ENCODE results near the gene ATG16L2.
"Not testable (repeated sequence)": the region's sequence is repeated elsewhere in the genome, so short reads cannot be mapped to it uniquely, and the experiment has no call there.

ATG16L2 gene

DNA sequence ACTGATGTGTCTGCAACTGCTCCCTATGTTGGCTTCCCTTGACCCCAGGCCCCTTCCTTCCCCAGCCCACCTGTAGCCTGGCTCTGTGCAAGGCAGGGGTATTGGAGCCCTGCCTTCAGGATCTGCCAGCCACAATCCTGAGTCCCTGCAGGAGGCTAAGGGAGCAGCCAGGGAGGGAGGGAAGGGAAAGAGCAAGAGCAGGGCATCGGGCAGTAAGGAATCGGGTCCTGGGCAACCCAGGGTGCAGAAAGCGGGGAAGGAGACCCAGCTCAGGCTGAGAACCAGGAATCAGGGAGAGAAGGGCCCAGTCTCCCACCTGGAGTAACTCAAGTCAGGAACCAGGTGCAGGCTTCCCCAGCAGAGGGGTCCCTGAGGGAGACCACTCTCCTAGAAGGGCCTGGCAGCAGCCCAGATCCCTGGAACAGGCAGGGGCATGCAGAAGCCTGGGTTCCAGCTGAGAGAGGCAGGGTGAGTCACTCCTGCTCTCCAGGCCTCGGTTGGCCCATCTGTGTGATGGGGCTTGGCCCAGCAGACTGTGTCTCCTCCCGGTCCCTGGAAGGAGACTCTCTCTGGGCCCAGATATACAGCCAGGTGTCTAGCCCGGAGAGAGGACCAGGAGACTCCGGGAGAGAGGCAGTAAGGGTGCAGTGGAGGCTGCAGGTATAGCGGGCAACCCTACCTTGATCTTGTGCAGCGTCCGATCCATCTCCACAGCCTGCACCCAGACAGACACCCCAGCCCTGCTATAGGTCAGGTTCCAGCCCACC lies 33.7 kb upstream of the ATG16L2 start:
- DNase-seq, result peak; percentile 73

DNA sequence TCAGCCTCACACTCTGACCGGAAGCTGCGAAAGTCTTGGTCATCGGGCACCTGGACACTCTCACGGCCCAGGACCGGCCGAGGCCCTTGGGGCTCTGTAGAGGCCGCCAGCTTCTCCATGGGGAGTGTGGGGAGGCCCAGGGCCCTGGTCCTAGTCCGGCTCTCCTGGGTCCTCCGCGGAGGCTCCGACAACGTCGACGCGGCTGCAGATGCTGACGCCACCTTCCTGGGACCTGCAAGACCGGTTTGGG lies 33.2 kb upstream of the ATG16L2 start:
- DNase-seq, result no peak

DNA sequence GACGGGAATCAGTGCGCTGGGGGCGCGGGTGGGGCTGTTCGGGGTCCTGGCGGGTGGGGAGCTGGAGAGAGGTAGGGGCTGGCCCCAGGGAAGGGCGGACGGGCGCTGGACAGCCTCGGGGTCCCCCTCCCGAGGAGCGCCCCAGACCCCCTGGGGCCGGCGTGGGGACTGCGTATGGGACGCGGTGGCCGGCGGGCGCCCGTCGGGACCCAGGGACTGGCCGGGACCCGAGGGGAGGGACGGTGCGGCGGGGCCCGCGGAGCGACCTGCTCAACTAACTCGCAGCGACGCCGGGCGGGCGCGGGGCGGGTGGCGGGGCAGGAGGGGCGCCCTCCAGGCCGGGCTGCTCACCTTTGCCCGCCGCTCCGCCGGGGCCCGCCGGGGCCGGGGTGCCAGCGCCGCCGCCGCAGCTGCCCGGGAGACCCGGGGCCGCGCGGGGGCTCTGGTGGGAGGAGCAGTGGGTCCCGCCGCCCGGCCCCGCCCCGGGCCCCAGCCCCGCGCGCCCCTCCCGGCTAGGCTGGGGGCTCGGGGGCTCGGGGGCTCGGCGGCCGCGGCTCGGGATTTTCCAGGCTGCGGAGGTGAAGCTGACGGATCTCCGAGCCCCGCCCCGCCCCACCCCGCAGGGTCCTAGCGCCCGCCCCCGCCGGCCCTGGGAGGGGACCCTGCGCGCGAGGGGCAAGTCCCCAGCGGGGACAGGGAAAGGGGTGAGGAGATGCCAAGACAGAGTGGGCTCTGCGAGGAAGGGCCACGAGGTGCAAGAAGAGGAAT lies 32.7 kb upstream of the ATG16L2 start:
- DNase-seq, result peak; percentile 97

DNA sequence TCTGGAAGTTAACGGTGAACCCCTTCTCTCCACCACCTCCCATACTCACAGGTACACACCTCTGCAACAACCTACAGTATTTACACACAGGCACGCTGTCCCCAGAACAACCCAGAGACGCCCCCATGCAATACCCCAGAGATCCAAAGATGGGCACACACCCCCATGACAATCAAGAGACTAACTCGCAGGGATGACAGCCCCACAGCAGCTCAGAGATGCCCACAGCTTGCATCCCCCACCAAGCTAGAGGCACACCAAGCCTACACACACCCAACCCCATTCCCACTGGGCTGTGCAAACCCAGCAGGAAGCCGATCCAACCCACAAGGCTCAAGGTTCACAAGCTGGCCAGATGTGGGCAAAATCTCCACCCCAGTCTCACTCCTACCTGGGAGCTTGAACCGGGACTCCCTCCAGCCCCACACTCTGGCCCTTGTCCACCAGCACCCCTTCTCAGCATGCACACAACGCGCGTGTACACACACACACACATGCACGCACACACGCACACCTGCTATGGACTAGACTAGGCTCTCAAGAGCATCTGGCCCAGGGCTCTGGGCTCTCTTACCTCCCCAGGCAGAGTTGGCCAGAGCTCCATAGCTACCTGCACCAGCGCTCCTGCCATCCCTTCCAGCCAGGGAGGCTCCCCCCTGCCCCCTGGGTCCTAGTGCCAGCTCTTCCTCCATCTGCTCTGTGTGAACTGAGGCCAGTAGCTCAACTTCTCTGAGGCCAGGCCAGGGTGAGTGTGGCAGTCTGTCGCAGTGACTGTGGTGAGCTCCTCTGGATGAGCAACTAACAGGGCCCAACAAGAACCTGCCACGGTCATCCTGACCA lies 31.9 kb upstream of the ATG16L2 start:
- DNase-seq, result peak; percentile 88

DNA sequence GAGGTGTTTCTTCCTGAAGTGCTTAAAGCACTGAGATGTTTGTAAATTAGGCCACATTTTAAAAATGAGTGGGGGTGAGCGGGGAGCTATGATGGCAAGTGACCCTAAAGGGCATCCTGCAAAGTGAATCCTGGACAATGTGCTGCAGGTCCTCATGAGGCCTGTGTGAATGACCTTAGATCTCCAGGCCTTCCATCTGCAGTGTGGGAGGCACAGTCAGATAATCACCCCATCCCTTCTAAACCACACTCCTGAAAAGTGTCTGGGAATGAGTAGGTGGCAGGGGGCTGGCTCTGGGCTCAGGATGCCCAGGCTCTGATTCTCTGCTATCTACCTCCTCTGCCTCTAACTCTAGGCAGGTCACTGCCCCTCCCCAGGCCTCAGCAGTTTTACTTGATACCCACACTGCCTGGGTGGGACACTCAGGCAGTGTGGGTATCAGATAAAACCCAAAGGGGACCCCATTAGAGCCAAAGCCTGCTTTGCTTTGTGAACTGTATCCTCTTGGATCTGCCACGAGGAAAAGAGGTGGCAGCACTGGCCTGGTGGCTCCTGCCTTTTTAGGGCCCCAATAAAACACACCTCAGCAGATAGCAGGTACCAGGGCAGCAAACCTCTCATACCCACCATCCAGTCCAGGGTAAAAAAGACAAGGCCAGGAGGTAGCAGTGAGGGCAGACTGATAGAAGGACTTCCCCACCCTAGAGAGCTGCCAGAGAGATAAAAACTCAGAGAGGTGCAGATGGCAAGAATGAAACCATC lies 30.9 kb upstream of the ATG16L2 start:
- peak; percentile 16 for DNase-seq

DNA sequence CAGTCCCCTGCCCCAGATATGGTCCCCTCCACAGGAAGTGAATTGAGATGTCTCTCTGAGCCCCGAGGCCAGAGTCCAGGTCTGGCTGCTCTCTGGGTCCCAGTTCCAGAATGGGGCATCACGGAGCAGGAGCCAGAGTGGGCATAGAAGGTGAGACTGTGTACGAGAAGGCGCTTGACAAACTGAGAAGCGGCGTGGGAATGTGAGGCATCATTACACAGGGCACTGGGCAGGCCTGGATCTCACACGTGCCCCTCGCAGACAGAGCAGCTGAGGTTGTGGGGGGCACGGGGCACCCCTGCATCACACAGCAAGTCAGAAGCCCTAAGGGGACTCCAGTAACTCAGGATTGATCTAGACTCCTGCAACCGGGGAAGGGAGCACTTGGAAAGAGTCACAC lies 29.5 kb upstream of the ATG16L2 start:
- DNase-seq, result peak; percentile 23

DNA sequence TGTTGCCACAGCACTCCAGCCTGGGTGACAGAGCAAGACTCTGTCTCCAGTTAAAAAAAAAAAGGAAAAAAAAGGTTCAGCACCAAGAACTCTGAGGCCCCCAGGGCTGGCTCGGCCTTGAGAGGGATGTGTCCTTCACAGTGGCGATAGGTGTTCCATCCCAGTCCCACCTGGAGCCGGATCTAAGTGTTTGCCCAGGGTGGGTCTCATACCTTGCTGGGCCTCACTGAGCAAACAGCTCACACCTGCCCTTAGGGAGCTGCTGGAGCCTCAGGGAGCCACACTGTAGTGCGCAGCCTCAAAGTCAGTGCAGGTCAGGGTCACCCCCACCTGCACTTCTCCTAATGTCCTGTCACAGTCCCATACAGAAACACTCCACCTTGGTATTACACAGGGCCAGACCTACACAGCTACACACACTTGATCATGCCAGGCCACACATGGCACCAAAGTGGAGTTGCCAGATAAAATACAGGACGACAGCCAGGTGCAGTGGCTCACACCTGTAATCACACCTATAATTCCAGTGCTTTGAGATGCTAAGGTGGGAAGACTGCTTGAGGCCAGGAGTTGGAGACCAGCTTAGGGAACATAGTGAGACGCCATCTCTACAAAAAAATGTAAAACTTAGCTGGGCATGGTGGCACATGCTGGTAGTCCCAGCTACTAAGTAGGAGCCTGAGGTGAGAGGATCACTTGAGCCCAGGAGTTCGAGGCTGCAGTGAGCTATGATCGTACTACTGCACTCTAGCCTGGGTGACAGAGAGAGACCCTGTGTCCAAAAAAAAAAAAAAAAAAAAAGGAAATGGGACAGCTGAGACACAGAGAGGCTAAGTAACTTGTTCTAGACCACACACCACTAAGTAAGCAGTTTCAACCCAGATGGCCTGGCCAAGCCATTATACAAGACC lies 27.7 kb upstream of the ATG16L2 start:
- DNase-seq, result no peak

DNA sequence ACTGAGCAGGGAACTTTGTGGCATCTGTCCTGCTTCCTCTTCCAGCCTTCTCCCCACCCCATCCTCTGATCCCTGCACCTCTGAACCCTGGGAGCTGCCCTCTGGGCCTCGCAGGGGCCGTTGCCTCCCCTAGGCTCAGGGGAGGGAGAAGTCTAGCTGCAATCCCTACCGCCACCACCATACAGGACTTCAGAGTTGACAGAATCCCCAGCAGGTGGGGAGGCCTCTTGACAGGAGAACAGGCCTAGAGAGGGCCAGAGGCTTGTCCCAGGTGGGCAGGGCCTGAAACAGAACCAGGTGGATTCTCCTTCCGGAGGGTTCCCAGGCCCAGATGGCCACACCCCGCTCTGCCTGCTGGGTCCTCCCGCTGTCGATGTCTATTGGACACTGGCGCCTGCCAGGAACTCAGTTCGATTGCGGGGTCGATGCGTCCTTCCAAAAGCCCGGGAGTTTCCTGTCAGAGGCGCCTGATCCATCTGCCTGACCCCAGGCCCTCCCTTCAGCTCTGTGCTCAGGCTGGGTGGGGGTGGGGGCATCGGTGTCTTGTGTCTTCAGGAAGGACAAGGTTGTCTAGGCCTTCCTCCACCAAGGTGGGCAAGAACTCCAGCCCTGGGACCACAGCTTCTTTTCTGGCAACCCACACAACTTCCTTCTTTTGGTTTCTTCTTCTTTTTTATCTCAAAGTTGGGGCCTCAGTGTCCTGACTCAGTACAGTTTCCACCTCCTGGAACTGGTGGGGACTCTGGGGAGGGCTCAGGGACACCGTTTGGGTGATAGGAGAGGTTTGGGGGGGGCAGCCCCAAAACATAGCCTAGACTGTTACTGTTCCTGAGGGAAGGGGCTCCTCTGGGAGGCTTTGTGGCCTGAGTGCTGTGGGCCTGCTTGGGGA lies 26.8 kb upstream of the ATG16L2 start:
- peak; percentile 86 for DNase-seq

DNA sequence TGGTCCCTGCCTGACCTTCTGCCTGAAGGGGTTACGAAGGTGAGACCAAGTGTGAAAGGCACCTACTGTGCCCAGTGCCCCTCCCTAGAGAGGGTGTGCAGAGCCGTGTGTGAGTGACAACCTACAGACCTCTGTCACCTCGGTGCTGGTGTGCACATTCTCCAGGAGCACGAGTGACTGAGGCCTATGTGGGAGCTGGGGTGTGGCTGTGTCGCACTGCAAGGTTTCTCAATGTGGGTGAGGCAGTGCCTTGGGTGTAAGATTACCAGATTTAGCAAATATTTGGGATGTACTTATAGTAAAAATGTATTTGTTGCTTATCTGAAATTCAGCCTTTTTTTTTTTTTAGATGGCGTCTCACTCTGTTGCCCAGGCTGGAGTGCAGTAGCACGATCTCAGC lies 26.0 kb upstream of the ATG16L2 start:
- DNase-seq, result peak; percentile 5

DNA sequence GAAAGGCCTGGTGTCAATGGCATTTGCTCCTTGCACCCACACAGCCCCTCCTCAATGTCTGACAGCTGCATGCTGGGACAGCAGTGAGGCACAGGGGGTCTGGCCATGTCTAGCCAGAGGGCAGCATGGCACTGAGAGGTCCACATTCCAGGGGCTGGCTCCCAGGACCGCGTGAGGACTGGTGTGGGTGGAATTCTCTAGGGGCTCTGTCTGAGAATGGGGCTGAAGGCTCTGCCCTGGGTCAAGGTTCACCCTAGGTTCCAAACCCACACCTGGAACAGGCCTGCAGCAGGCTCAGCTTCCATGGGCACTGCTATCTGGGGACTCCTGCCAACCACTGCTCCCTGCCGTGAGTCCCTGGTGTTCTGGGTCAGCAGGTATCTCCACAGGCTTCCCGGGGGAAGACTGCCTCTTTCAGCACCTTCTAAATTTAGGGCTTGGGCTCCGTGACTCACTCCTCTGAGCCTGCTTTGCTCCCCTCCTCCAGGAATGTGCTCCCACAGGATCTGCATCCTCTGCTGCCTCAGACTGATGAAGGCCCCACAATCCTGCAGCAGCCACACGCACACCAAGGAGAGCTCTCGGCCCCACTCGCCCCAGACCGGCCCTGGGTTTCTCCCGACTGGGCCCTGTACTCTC lies 24.6 kb upstream of the ATG16L2 start:
- no peak for DNase-seq

DNA sequence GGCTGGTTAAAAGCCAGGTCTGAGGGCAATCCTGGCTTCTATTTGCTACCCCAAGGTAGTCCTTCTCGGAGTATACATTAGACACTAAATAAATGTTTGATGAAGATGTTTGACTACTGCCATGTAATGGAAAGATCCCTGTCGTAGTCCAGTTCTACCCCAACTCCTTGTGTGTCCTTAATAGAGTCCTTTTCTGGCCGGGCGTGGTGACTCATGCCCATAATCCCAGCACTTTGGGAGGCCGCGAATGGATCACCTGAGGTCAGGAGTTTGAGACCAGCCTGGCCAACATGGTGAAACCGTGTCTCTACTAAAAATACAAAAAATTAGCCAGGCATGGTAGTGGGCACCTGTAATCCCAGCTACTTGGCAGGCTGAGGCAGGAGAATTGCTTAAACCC lies 23.0 kb upstream of the ATG16L2 start:
- not testable (repeated sequence) for DNase-seq

DNA sequence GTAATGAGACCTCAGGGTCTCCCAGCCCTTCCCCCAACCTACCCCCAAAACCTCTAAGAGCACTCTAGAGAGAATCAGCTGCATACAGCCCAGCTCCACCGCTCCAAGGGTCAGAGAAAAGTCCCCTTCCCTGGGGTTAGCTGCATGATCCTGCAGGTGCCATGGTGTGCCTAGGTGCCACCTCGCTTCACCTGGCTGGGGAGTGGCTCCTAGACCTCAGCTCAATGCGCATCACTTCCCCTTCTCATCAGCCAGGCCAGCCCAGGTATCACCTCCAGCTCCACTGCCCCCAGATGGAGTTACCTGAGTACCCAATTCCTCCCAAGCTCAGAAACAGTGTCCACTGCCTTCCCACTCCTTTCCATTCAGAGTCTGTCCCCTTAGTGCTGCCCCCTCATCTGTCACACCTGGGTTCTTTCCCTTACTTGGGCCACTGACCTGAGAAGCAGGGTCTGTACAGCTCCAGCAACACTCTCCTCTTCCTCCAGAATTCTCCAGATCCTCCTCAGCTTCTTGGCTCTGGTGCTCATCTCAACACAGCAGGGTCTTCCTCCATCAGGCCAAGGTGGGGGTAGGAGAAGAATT lies 21.7 kb upstream of the ATG16L2 start:
- no peak for DNase-seq

DNA sequence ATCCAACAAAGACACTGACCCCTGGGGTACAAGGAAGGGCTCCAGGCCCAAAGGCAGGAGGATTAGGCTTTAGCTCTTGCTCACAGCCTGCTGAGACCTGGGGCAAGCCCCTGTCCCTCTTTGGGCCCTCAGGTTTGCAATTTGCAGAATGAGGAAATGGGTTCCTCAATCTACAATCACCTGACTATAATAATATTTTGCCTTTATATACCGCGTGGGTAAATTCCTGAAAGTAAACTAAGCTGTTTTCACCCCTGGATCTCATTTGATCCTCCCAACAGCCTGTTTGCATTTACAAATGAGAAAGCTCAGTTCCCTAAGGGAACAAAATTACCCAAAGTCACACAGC lies 21.2 kb upstream of the ATG16L2 start:
- DNase-seq, result no peak

DNA sequence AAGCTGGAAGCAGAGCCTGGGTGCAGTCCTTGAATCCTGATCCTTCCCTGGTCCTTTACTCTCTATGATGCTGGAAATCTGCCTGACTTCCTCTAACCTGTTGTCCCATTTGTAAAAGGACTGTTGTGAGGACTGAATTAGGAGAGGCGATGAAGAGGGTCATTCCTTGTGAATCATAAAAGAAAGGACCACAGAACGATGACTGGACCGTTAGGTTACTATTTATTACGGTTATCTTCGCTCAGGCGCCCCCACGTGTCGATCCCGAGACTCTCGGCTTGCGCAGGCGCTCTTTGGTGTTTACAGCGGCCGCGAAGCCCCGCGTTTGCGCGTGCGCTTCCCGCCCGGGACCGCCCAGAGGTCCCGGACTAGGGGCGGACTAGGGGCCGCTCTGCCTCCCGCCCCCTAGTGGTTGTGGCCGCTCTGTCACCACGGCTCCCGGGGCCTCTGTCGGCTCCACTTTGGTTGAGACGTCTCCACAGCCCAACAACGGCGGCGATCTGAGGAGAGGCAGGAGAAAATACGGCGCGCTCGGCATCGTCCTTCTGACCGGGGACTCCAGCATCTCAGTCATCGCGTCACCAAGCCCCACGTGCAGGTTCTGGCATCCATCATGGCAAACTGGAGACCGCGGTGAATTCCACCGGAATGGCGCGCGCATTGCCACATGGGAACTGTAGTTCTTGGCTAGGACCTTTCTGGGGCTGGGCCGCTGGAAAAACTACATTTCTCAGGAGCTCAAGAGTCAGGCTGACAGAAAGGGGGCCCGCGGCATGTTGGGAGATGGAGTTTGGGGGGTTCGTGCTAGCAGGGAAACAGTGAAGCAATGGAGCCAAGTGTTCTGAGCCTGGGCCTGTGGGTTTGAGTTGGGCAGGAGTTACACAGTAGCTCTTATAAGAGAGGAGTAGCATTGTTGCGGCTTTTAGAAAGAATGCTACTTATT lies 20.5 kb upstream of the ATG16L2 start, which contains the start of gene STARD10:
Gene STARD10, minus strand, starts transcription at position 623 of the 943 bp plus-strand sequence. CDS start 12,866 bp downstream, outside the sequence.
- DNase-seq, result peak; percentile 98

DNA sequence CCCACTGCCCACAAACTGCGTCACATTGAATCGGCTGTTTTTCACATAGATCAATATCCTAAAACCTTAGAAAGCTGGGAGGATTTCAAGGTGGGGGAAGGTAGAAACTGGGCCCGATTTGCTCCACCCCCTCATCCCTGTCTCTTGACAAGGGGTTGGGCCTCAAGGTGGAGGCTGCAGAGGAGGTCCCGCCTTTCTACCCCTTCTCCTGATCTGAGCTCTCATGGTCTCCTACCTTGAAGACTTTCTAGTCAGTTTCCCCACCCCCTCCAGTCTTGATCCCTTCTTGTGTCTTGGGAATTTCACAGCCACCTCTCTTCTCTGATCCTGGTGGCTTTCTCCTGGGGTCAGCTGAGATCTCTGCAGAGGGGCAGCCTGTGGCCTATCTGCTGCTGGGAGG lies 15.8 kb upstream of the ATG16L2 start:
- DNase-seq, result no peak

DNA sequence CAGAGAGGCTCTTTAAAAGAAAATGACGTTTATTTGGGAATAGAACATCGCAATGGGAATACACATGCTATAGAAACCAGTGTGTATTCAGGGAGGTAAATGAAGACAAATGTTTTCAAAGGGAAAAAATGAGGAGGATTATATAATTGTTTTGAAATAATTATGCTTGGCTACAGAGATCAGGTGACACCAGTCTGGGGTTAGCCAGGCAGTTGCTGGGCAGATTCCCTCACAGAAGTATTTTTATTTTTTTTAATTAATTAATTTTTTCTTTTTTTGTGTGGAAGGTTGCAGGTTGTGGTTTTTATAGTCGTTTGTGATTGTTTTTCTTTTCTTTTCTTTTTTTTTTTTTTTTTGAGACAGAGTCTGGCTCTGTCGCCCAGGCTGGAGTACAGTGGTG lies 14.8 kb upstream of the ATG16L2 start:
- DNase-seq, result no peak

DNA sequence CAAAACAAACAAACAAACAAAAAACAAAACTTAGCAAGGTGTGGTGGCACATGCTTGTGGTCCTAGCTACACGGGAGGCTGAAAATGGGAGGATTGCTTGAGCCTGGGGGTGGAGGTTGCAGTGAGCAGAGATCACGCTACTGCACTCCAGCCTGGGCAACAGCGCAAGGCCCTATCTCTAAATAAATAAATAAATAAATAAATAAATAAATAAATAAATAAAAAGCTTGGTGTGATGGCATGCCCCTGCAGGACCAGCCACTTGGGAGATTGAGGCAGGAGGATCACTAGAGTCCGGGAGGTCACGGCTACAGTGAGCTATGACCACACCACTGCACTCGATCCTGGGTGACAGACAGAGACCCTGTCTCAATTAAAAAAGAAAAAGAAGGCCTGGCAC lies 11.4 kb upstream of the ATG16L2 start:
- no peak for DNase-seq

DNA sequence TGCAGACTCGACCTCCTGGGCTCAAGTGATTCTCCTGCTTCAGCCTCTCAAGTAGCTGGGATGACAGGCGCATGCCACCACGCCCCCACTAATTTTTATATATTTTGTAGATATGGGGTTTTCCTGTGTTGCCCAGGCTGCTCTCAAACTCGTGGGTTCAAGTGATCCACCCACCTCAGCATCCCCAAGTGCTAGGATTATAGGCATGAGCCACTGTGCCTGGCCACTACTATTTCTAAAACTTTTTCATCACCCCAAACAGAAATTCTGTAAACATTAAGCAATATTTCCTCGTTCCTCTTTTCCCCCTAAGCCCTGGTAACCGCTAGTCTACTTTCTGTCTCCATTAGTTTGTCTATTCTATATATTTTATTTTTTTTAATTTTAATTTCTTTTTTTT lies 9.0 kb upstream of the ATG16L2 start:
- DNase-seq, result no peak

DNA sequence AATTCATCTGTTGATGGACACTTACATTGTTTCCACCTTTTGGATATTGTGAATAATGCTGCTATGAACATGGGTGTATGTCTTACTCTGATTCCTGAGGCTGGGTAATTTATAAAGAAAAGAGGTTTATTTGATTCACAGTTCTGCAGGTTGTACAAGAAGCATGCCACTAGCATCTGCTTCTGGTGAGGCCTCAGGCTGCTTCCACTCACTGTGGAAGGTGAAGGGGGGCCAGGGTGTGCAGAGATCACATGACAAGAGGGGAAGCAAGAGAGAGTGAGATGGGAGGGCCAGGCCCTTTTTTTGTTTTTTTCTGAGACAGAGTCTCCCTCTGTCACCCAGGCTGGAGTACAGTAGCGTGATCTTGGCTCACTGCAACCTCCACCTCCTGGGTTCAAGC lies 7.8 kb upstream of the ATG16L2 start:
- not testable (repeated sequence) for DNase-seq
